Posterior vena cava (tissue), 2 donors: Measurements from ENCODE around the gene GLS. TPM values are rescaled to one million over a fixed set of nuclear protein-coding genes. Genes with fewer than 3 reads are reported as not detected.
A peak's percentile ranks its signal among the peaks of the same experiment; 100 is the strongest.

Experiments
- DNase-seq: peaks from one replicate; pipeline ENCODE4 v3.0.0-alpha.2; 2020; ENCODE audit warnings: low spot score
- intact Hi-C, 2 donors: fragments of 100-400 bp; cut with DNase I; formaldehyde crosslinking; loops; one replicate each; pipeline versions ENCODE4 v1.14.1 to v1.14.2; 2022 to 2023
- total RNA-seq, 2 donors: library from RNA; stranded (reverse); fragmentation: NEBNext Ultra II Directional; extraction: Animal tissue kit (Norgen Biotek cat#: 25700); gene quantifications; one replicate each; pipeline ENCODE4 v1.2.1, GENCODE V29; 2021
- donor health status: DM: yes; HTN: yes; CAD: no.
- donor health status: DM: yes; HTN: yes; CAD: no.

Gene GLS
- total RNA-seq, 2 donors from 2014 or later, result 231 to 237 TPM

DNA sequence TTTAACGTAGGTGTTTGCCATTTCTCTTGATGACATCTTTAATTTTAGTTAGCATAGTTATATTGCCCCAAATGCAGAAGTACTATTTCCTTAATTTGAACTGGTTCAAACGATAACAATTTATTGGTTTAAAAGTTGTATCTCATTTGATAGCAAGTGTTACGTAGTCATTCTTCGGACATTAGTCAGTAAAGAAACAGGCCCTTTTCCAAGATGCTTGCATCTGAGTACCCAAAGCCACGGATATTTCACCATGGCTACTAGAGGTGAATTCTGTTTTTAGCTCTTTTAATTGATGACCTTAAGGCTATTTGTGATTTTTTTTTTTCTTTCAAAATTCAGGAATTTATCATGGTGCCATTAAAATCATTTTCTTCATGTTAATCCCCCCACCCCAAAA lies 32.1 kb downstream of the GLS start:
- intact Hi-C loops, result no loop called here

DNA sequence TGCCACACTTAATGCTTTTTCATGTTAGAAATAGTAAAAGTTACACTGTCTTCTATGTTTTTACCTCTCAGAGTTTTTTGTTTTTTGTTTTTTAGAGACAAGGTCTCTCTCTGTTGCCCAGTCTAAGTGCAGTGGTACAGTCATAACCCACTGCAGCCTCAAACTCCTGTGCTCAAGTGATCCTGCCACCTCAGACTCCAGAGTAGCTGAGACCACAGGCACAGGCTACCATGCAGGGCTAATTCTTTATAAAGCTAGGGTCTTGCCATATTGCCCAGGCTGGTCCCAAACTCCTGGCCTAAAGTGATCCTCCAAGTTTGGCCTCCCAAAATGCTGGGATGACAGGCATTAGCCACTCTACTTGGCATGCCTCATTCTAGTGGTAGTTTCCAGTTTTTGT lies 33.1 kb downstream of the GLS start:
- intact Hi-C loops, result no loop called here
- DNase-seq, result no peak

More for the DNA sequence above, 32.1 kb downstream of the GLS start:
- no peak for DNase-seq

DNA sequence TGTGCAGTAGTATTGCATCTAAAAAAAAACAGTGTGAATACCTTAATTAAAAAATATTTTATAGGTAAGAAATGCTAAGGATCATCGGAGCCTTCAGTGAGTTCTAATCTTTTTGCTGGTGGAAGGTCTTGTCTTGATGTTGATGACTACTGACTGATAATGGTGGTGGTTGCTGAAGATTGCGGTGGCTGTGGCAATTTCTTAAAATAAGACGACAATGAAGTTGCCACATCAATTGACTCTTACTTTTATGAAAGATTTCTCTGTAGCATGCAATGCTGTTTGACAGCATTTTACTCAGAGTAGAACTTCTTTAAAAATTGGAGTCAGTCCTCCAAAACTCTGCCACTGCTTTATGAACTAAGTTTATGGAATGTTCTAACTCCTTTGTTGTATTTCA lies 36.2 kb downstream of the GLS start:
- intact Hi-C loops, result no loop called here
- no peak for DNase-seq

DNA sequence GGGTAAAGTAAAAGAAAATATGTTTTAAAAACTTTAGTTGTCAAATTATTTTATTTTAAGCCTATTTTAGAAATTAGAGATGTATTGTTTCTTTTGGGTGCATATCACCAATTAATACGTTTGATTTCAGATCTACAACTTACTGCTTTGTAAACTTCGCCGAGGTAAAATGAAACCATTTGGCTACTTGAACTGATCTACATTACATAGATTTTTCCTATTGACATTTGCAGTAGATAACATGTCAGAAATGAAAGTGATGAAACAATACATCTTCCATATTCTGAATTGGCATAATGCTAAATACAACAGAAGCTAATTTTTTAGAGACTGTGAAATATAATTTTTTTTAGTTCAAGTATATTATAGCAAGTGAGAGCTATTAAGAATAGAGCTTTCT lies 39.5 kb downstream of the GLS start:
- intact Hi-C loops, result no loop called here

DNA sequence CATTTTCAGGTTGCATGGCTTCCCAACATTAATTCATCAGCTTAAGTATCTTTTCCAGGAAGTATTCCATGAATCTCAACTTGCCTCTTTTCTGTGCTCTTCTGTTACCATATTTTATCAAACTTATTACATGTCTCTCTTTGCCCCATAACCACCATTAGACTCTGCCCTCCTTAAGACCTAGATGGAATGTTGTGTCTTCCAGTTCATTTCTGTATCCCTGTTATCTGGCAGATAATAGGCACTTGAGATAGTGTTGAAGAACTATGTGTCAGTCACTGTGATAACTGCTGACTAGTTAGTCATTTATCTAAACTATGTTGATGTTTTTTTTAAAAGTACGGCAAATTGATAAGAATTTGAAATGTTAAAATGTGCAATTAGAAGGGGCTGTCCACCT lies 41.8 kb downstream of the GLS start:
- intact Hi-C loops, result no loop called here
- no peak for DNase-seq

More for the DNA sequence above, 39.5 kb downstream of the GLS start:
- no peak for DNase-seq

DNA sequence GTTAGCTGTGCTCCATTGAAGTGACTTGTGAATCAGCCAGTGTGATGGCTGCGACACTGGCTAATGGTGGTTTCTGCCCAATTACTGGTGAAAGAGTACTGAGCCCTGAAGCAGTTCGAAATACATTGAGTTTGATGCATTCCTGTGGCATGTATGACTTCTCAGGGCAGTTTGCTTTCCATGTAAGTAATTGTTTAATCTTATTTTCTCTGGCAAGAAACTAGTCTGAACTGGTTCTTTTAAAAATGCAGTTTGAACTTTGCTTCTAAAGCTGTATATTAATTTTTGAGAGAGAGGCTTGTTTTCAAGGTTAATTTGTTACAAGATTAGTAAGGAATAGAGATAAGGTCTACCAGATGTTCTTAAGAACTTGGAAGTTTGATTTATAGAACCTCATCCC lies 46.7 kb downstream of the GLS start:
- intact Hi-C loops, result loop anchor here in 1 of 2 donors (2.0 kb wide), 1 partner anchor 16 kb away; no protein-coding TSS in a partner anchor
- DNase-seq, result no peak

DNA sequence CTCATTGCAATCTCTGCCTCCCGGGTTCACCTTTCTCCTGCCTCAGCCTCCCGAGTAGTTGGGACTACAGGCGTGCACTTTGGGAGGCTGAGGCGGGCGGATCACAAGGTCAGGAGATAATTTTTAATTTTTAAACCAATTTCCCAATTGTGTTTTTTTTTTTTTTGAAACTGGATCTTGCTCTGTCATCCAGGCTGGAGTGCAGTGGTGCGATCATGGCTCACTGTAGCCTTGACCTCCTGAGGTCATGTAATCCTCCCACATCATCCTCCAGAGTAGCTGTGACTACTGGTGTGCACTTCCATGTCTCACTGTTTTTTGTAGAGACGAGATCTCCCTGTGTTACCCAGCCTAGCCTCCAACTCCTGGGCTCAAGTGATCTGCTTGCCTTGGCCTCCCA lies 49.3 kb downstream of the GLS start:
- peak; percentile 46 for DNase-seq
- intact Hi-C loops, result loop anchor here in 1 of 2 donors (1.0 kb wide), 1 partner anchor 11 kb away; no protein-coding TSS in a partner anchor

DNA sequence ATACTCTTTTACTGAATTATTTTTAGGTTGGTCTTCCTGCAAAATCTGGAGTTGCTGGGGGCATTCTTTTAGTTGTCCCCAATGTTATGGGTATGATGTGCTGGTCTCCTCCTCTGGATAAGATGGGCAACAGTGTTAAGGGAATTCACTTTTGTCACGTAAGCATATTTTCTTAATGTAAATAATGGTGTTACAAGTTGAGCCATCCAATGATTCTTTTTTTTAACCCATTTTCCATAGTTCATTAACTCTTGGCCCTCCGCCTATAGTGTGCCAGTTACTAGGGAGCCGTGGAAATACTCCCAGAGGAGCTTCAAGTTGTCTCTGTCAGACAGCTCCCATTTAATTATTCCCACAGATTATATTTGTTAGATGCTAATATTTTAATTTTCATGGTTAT lies 49.8 kb downstream of the GLS start:
- DNase-seq, result no peak
- intact Hi-C loops, result no loop called here

DNA sequence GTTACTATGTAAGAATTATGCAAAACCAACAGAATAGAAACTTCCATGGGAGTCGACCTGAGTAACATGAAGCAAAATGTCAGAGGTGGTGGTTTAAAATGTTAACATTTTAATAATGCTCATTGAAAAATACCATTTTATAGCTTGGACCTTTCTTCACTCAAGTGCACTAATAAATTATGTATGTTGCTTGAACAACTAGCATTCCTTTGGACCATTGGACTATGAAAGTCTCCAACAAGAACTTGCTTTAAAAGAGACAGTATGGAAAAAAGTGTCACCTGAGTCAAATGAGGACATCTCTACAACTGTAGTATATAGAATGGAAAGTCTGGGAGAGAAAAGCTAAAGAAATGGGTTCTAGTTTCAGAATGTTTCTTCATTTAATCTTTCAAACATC lies 51.9 kb downstream of the GLS start:
- intact Hi-C loops, result no loop called here
- no peak for DNase-seq

DNA sequence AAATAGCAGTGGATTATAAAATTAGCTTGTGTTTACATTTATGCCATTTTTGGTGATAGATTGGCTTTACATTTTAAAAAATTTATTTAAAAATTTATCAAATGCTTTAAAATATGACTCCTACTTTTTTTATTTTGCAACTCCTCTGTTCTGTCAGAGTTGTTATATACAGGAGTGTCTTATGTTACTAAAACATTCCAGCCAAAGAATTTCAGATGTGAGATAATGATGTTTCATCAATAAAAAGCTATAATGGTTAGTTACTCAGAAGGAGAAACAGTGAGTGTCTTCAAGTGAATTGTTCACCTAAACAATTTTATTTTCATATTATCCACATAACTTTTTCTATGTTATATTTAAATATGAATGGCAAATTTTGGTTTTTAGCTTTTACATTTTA lies 52.7 kb downstream of the GLS start:
- intact Hi-C loops, result no loop called here
- no peak for DNase-seq

DNA sequence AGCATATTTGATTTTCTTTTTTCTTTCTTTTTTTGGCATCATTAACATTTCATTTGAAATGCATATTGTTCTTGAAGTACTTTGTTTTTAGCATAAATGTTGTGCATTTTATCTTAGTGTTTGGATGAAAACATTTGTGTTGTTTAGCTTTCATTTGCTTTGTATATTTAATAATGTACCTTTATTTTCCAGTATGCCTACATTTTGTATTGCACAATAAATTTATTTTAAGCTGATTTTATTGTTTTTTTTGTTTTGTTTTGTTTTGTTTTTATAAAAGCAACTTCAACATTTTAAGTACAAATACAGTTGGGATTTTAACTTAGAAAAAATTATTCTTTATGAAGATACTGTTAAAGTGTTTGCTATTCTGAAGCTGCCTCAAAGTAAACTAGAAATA lies 54.4 kb downstream of the GLS start:
- no peak for DNase-seq
- intact Hi-C loops, result no loop called here

DNA sequence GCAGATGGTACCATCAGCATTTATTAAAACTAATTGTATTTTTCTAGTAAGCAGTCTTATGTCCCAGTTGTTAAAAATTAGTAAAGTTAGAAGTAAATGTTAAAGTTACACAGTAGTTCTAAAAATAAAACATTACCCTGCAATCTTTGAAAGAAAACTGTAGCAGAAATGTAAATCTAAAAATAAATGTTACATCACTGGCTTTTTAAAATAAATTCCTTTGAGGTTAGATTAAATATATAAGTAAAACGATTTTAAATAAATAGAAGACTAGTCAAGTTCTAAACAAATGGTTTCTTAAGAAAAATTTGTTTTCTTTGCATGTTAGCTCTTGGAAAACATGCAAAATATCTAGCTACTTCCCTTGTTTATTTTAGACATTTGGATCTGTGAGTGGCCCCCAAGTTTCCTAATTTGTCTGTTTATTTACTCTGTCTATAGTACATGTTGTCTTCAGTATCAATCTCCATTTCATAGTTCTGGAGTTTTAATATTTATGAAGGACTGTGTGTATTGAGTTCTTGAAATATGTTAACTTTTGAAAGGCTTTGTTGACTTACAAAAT lies 58.2 kb downstream of the GLS start:
- intact Hi-C loops, result no loop called here

DNA sequence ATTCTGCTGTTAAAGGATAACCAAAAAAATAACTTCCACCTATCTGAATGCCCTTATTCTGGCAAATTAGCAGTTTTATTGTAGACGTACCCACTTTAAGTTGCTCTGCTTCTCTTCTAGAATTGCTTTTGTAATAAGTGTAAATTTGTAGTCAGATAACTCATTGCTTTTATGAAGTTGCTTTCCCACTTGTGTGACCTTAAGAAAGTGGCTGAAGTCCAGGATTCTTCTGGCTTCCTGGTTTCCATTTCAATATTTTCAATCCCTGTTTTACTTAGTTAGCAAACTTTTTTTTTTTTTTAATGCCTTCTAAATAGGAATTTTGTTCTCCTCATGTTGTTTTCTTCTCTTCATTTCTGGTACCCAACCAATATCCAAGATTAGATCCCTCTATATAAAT lies 59.8 kb downstream of the GLS start:
- no peak for DNase-seq
- intact Hi-C loops, result no loop called here

More for the DNA sequence above, 58.2 kb downstream of the GLS start:
- no peak for DNase-seq

DNA sequence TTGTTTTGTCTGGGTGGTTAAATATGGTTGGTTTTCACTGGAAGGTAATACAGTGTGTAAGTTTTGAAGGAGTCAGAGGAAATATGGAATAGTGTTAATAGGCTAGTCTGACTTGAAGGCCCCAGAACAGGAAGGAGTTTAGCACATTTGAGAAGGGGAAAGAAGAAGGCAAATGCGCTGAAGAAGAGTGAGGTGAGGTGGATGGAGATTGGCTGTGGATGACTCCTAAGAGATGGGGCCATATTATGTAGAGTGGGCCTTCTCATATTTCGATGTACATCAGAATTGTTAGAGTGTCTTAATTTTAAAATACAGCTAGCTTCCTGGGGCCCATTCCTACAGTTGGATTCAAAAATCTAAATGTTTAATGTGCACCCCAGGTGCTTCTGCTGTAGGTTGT lies 61.0 kb downstream of the GLS start:
- intact Hi-C loops, result no loop called here
- DNase-seq, result no peak

DNA sequence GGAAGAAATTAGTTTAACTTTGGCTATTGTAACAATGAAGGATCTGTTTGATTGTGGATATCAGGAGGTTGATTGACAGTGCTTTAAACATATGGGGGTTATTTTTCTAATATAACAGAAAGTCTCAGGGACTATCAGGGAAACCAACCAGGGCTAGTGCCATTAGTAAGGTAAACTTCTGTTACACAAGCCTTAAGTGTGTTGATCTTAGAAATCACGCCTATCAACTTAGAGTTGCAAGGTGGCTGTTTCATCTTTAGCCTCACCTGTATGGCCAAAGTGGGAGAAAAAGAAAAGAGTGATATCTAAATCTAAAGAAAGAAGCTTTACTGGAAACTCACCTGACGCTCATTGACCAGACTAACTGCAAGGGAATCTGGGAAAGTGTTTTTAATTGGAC lies 62.1 kb downstream of the GLS start:
- intact Hi-C loops, result no loop called here

DNA sequence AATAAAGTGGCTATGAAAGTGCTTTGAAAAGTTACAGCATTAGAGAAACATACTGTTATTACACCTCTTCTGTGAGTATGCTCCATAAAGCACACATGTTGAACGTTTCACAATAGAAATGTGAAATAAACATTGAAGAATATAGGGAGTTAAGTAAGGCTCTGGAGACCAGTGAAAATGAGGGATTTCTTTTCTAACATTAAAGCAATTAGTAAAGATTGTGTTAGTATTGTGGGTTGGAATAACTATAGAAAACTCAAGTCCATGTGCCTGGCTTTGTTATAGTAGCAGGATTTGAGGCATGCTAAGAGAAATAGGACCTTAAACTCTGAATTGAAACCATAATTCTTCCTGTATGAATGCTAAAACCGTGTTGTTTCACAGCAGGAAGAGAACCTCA lies 63.1 kb downstream of the GLS start:
- DNase-seq, result no peak
- intact Hi-C loops, result no loop called here

More for the DNA sequence above, 62.1 kb downstream of the GLS start:
- DNase-seq, result no peak

DNA sequence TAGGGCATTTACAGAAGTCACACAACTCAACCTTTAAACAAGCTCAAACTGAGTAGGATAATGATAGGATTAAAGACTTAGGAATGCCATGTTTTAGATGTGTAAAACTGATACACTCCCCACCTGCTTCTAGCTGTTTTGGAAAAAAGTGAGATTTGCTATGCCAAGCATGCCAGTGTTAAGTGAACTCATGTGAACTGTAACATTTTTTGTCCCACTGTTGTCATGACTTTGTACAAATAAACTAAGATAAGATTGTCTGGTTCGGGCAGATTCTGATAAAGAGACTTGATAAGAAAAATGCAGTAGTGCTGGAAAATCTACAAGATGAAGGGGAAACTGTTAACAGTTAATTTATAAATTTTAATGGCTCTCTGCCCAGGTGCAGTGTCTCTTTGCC lies 66.5 kb downstream of the GLS start:
- intact Hi-C loops, result no loop called here
- no peak for DNase-seq

DNA sequence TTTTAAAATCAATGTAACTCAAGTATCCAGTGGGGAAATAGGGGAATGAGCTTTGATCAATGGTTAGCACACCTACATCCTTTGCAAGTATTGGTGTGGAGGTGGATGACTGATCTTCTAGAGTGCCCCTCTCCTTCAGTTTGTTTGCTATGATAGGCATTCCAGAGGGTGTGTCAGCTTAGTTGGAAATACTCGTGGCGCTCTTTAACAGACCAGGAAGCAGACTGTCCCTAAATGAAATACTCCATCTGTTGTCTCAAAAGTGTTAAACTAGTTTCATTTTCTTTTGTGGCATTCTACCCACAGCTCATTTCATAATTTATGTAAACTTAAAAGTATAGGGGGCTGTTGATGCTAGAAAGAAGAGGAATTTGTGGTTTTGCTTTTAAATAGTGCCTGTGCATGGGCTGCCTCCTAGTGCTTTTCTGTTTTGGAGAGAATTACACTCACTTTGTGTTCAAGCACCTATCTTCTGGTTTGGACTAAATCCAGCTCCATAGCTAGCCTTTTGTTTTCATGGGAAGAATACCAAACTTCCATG lies 67.2 kb downstream of the GLS start:
- no peak for DNase-seq
- intact Hi-C loops, result no loop called here

DNA sequence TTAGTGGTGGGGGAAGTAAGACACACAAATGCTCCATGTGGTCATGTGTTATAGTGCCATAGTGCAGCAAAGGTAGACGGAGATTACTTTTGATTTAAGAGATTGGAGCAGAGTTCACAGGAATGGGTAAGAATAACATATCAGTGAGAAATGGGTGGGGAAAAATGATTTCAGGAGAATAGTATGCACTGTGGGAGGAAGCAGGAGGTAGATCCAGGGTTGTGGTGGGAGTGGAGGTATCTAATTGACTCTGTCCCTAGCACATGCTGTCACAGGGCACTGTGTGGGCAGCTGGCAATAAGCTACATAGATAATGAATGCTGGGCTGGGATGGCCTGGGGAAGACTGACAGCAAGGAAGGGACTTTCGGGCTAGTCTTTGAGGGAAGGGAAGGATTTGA lies 68.0 kb downstream of the GLS start:
- peak; percentile 56 for DNase-seq
- intact Hi-C loops, result no loop called here

DNA sequence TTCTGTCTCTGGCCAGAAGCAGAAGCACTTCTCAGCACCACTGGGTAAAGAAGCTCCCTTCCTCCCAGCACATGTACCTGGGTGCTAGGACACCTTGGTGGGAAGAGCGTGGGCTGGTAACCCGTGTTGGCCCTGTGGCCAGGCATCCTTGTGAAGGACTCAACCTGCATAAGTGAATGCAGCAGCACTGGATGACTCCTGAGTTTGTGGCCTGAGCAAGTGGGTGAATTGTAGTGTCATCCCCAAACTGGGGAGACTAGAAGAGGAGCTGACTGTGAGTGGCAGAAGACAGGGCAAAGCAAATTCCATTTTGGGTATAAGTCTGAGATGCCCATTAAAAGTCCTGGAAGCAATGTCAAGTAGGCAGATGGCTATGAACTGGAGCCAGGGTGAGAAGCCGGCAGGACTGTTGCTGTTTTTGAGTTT lies 70.0 kb downstream of the GLS start:
- intact Hi-C loops, result no loop called here
- DNase-seq, result no peak

DNA sequence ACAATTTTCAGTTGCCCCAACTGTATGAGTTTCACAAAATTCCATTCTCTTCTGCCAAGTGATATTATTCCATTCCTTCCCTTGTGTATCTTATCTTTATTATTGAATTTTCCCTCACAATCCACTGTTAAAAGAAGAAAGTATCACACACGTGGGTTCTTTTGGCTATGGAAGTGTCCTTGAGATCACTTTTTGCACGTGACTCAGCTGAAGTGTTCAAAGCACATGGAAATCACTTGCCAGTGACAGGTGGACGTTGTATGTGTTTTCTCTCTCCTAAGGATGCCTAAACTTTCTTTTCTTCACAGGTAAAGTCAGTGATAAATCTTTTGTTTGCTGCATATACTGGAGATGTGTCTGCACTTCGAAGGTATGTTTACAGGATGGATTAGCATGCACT lies 72.6 kb downstream of the GLS start:
- DNase-seq, result no peak
- intact Hi-C loops, result no loop called here
